AG04449 (cell line): ENCODE measurements around the gene EFCAB12.

ENCODE experiments used
- CTCF ChIA-PET: fragments of 350-600 bp; formaldehyde crosslinking; extraction: SDS; loops from one replicate; lab custom pipeline; 2021; ENCODE audit warnings: antibody characterized with exemption; lab: Yijun Ruan, JAX
- POLR2A ChIA-PET: fragments of 400-600, 350-600 bp; formaldehyde crosslinking; extraction: SDS; loops from one replicate; lab custom pipeline; 2020; ENCODE audit warnings: antibody characterized with exemption, inconsistent platforms; lab: Yijun Ruan, JAX
- DNase-seq: peaks from one replicate; pipeline ENCODE4 v3.0.0-alpha.2; 2010; ENCODE audit warnings: low read depth, low spot score
- H3K4me3 ChIP-seq: 2 replicates; pipeline ENCODE4 v1.5.1; 2011; ENCODE audit warnings: low read depth, mild to moderate bottlenecking, control low read depth, low read length
- TF ChIP-seq, protein P1 (sequence below): IDR thresholded peaks from one replicate; pipeline ENCODE4 v1.5.1; 2011; ENCODE audit warnings: mild to moderate bottlenecking, moderate library complexity, low read length, control low read depth, inconsistent platforms; ENCODE audit not compliant: insufficient read depth; ENCODE audit errors: missing control alignments

EFCAB12 gene

DNA sequence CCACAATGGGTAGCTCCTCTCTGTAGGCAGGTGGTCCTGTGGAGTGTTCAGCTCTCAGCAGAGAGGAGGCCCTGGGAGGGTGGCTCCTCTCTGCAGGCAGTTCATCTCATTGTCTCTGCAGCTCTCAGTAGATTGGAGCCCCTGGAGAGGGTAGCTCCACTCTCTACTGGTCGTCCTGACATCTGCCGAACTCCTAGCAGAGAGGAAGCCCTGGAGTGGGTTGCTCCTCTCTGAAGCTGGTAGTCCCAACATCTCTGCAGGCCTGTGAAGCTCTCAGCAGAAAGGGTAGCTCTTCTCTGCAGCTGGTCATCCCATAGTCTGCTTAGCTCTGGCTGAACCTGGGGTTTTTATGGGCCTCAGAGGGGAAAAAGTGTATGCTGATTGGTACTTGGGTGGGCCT is 50.8 kb downstream of the EFCAB12 start:
- CTCF ChIA-PET: interaction anchor here (0.9 kb wide), 1 partner anchor 11 kb away, joined by 3 read pairs; no protein-coding TSS in a partner anchor

DNA sequence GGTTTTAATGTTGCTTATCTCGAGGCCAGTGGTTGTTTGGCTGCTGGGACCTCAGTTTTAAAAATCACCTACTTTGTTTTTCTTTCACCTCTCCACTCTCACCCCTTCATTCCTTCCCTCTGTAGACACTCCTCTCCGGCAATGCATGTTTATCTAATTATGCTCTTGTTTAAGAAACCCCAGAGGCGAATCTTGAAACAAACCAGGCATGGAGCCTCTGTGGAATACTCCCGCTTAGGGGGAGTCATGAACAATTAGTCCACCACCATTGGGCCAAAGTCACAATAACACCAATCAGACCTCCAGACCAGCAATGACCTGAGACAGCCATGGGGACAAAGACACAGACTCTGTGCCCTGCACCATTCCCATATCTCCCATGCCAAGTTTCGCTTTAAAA is 53.3 kb downstream of the EFCAB12 start:
- ChIA-PET CTCF (interaction anchor here (1.8 kb wide), 1 partner anchor 8 kb away, joined by 7 read pairs; no protein-coding TSS in a partner anchor), POLR2A (no interaction called here)
- DNase-seq: no peak
- TF ChIP-seq, protein P1, sequence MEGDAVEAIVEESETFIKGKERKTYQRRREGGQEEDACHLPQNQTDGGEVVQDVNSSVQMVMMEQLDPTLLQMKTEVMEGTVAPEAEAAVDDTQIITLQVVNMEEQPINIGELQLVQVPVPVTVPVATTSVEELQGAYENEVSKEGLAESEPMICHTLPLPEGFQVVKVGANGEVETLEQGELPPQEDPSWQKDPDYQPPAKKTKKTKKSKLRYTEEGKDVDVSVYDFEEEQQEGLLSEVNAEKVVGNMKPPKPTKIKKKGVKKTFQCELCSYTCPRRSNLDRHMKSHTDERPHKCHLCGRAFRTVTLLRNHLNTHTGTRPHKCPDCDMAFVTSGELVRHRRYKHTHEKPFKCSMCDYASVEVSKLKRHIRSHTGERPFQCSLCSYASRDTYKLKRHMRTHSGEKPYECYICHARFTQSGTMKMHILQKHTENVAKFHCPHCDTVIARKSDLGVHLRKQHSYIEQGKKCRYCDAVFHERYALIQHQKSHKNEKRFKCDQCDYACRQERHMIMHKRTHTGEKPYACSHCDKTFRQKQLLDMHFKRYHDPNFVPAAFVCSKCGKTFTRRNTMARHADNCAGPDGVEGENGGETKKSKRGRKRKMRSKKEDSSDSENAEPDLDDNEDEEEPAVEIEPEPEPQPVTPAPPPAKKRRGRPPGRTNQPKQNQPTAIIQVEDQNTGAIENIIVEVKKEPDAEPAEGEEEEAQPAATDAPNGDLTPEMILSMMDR: no peak
- H3K4me3 ChIP-seq: no peak overlapping the region

More for the DNA sequence above, 50.8 kb downstream of the EFCAB12 start:
- no peak for DNase-seq
- H3K4me3 ChIP-seq: no peak overlapping the region
- TF ChIP-seq, protein P1: no peak
- POLR2A ChIA-PET: no interaction called here

DNA sequence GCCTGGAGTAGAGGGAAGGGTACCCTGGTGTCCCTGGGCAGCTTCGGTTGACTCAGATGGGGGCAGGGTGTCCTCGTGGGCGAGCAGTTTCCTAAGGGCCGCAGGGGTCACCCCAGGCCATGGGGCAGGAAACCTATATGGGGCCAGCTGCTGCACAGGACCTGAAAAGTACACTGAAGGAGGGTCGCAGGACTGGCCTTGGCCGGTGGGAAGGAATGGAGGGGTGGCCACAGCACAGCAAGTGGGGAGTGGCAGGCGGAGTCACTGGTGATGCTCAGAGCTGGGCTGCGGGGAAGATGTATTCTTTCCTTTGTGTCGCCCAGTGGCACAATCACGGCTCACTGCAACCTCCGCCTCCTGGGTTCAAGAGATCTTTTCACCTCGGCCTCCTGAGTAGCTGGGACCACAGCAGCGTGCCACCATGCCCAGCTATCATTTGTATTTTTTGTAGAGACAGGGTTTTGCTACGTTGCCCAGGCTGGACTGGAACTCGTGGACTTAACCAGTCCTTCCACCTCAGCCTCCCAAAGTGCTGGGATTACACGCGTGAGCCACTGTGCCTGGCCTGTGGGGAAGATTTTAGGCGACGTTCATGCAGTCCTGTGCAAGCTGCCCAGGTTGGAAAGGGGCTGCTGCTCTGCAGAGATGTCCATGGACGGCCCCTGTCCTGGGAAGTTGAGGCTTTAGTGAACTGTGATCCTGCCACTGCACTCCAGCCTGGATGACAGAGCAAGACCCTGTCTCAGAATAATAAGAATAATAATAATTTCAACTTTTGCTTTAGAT is 57.2 kb downstream of the EFCAB12 start:
- TF ChIP-seq, protein P1: no peak
- ChIA-PET CTCF (interaction anchor here (2.9 kb wide), 1 partner anchor 12 kb away, joined by 20 read pairs; no protein-coding TSS in a partner anchor), POLR2A (no interaction called here)
- DNase-seq: no peak
- H3K4me3 ChIP-seq: no peak overlapping the region

DNA sequence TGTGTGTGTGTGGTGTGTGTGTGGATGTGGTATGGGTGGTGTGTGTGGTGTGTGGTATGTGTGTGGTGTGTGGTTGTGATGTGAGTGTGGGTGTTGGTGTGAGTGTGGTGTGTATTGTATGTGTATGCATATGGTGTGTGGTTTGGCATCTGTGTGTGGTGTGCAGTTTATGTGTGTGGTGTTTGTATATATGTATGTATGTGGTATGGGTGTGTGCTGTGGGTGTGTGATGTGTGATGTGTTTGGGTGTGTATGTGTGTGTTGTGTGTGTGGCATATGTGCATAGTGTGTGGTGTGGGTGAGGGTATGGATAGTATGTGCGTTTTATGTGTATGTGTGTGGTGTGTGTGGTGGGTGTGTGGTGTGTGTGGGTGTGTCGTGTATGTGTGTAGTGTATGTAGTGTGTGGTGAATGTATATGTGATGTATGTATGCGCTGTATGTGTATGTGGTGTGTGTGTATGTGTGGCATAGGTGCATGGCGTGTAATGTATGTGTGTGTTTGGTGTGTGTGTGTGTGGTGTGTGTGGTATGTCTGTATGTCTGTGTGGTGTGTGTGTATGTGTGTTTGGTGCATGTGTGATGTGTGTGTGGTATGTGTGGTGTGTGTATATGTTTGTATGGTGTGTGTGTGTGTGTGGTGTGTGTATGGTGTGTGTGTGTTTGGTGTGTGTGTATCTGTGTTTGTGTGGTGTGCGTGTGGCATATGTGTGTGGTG is 58.0 kb downstream of the EFCAB12 start:
- no peak for DNase-seq
- H3K4me3 ChIP-seq: no peak overlapping the region
- POLR2A ChIA-PET: no interaction called here
- CTCF ChIA-PET: interaction anchor here (2.9 kb wide), 1 partner anchor 13 kb away, joined by 20 read pairs; no protein-coding TSS in a partner anchor
- TF ChIP-seq, protein P1: no peak

DNA sequence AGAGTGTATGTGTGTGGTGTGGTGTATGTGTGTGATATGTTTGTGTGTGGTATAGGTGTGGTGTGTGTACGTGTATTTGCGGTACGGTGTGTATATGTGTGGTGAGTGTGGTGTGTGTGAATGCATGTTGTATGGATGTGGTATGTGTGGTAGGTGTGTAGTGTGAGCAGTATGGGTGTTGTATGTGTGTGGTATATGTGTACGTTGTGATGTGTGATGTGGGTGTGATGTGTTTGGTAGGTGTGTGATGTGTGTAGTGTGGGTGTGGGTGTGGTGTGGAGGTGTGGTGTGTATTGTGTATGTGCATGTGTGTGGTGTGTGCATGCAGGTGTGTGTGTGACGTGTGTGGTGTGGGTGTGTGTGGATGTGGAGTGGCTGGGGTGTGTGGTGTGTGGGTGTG is 58.7 kb downstream of the EFCAB12 start:
- no peak overlapping the region for H3K4me3 ChIP-seq
- no peak for DNase-seq
- ChIA-PET CTCF (no interaction called here), POLR2A (no interaction called here)
- TF ChIP-seq, protein P1: no peak

DNA sequence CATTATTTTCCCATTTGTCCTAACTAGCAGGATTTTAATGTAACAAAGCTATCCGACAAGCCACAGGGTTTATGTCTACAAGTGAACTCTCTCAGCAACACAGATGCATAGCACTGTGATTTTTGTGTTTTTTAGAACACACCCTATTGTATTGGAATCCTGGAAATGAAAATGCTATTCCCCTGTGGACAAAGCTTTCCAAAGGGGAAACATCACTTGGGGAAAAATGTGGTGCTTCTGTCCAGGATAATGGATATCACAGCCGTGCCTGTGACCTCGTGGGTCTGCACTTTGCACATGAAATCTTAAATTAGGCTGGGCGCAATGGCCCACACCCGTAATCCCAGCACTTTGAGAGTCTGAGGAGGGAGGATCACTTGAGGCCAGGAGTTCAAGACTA is 60.6 kb downstream of the EFCAB12 start:
- TF ChIP-seq, protein P1: no peak
- no peak for DNase-seq
- no peak overlapping the region for H3K4me3 ChIP-seq
- POLR2A ChIA-PET: no interaction called here
- CTCF ChIA-PET: interaction anchor here (1.0 to 2.5 kb wide), 2 partner anchors 15 to 16 kb away, joined by 3 to 10 read pairs; no protein-coding TSS in a partner anchor
